IMR-90 (cell line): ENCODE measurements around the gene LIN37. TPM values are rescaled to one million over a fixed set of nuclear protein-coding genes. Genes with fewer than 3 reads are reported as not detected.
"Not testable (repeated sequence)": the region's sequence is repeated elsewhere in the genome, so short reads cannot be mapped to it uniquely, and the experiment has no call there.

ENCODE experiments used
- ATAC-seq: fragments of 200-7000 bp; cut with Tn5 transposase; 2 replicates; pipeline ENCODE4 v1.9.1; 2020; ENCODE audit warnings: low read depth, mild to moderate bottlenecking, moderate library complexity
- BruUV-seq: library from RNA; stranded (reverse); fragments of 400-500 nt; replicated peaks from 2 replicates; lab custom pipeline; 2021; lab: Mats Ljungman, UMichigan
- CTCF ChIA-PET: fragments of 300-600 bp; formaldehyde crosslinking; extraction: SDS; loops from one replicate; lab custom pipeline; 2021; ENCODE audit warnings: antibody characterized with exemption; lab: Yijun Ruan, JAX
- POLR2A ChIA-PET: fragments of 300-600 bp; sonication (Branson Sonifier 250); formaldehyde crosslinking; loops from one replicate; lab custom pipeline; 2022; ENCODE audit warnings: antibody characterized with exemption; ENCODE audit not compliant: unreplicated experiment; lab: Charles Lee
- DNase-seq: peaks from one replicate; pipeline ENCODE4 v3.0.0; 2013
- H2AFZ ChIP-seq: replicated peaks from 2 replicates; pipeline ENCODE3; 2013; ENCODE audit warnings: low read length, mild to moderate bottlenecking; ENCODE audit not compliant: poor library complexity
- H2AK5ac ChIP-seq: 2 replicates; pipeline ENCODE4 v1.6.1; 2013; ENCODE audit warnings: low read depth, low read length, inconsistent platforms
- H2AK9ac ChIP-seq: replicated peaks from 2 replicates; pipeline ENCODE3; 2013; ENCODE audit warnings: mild to moderate bottlenecking, low read depth, low read length, moderate library complexity; ENCODE audit not compliant: poor library complexity
- H2BK120ac ChIP-seq: 2 replicates; pipeline ENCODE4 v1.6.1; 2013; ENCODE audit warnings: low read depth, low read length, inconsistent platforms
- H2BK15ac ChIP-seq: 3 replicates; pipeline ENCODE4 v1.6.1; 2013; ENCODE audit warnings: low read depth, low read length, inconsistent platforms
- H2BK20ac ChIP-seq: 2 replicates; pipeline ENCODE4 v1.6.1; 2013; ENCODE audit warnings: low read depth, mild to moderate bottlenecking, inconsistent platforms, low read length, moderate library complexity
- H2BK5ac ChIP-seq: 2 replicates; pipeline ENCODE4 v1.6.1; 2013; ENCODE audit warnings: mild to moderate bottlenecking, low read depth, low read length, inconsistent platforms; ENCODE audit not compliant: poor library complexity, severe bottlenecking
- H3K14ac ChIP-seq: replicated peaks from 2 replicates; pipeline ENCODE4 v1.6.1; 2013; ENCODE audit warnings: low read depth, low read length, inconsistent platforms
- H3K18ac ChIP-seq: 2 replicates; pipeline ENCODE4 v1.6.1; 2013; ENCODE audit warnings: low read depth, low read length, control low read depth
- H3K23ac ChIP-seq: 2 replicates; pipeline ENCODE4 v1.6.1; 2013; ENCODE audit warnings: low read depth, low read length, inconsistent platforms
- H3K27ac ChIP-seq: 2 replicates; pipeline ENCODE4 v1.5.1; 2013; ENCODE audit warnings: mild to moderate bottlenecking, control low read depth, low read length; ENCODE audit not compliant: insufficient read depth
- H3K27me3 ChIP-seq: 2 replicates; pipeline ENCODE4 v1.6.1; 2013; ENCODE audit warnings: low read length; ENCODE audit not compliant: control insufficient read depth, insufficient read depth
- H3K36me3 ChIP-seq: 2 replicates; pipeline ENCODE4 v1.6.1; 2013; ENCODE audit warnings: low read length, mixed read lengths; ENCODE audit not compliant: control insufficient read depth, insufficient read depth
- H3K4ac ChIP-seq: 2 replicates; pipeline ENCODE4 v1.6.1; 2013; ENCODE audit warnings: low read depth, low read length, inconsistent platforms
- H3K4me1 ChIP-seq: 2 replicates; pipeline ENCODE4 v1.6.1; 2013; ENCODE audit warnings: low read length, mixed read lengths; ENCODE audit not compliant: control insufficient read depth, insufficient read depth
- H3K4me2 ChIP-seq: 2 replicates; pipeline ENCODE4 v1.6.1; 2013; ENCODE audit warnings: low read depth, mild to moderate bottlenecking, control low read depth, low read length, moderate library complexity
- H3K4me3 ChIP-seq: 2 replicates; pipeline ENCODE4 v1.5.1; 2013; ENCODE audit warnings: low read depth, mild to moderate bottlenecking, control low read depth, low read length, moderate library complexity; ENCODE audit not compliant: insufficient read depth
- H3K56ac ChIP-seq: 2 replicates; pipeline ENCODE4 v1.6.1; 2013; ENCODE audit warnings: low read length, inconsistent platforms; ENCODE audit not compliant: insufficient read depth; ENCODE audit errors: extremely low read depth
- H3K79me1 ChIP-seq, 2 experiments: 2 replicates each; pipeline ENCODE4 v1.6.1; 2013; ENCODE audit warnings: low read length in 2 of 2, inconsistent platforms in 1 of 2, low read depth in 1 of 2
- H3K9ac ChIP-seq: 2 replicates; pipeline ENCODE4 v1.6.1; 2013; ENCODE audit warnings: low read depth, low read length, control low read depth
- H3K9me1 ChIP-seq: 2 replicates; pipeline ENCODE4 v1.6.1; 2013; ENCODE audit warnings: low read length, inconsistent platforms; ENCODE audit not compliant: insufficient read depth
- H3K9me3 ChIP-seq: 2 replicates; pipeline ENCODE4 v1.6.1; 2013; ENCODE audit warnings: low read length; ENCODE audit not compliant: control insufficient read depth, insufficient read depth
- H4K20me1 ChIP-seq: 2 replicates; pipeline ENCODE4 v1.6.1; 2013; ENCODE audit warnings: low read length, inconsistent platforms; ENCODE audit not compliant: insufficient read depth
- H4K5ac ChIP-seq: 2 replicates; pipeline ENCODE4 v1.6.1; 2013; ENCODE audit warnings: mild to moderate bottlenecking, low read depth, low read length, control low read depth
- H4K8ac ChIP-seq, 2 experiments: 2 replicates each; pipeline ENCODE4 v1.6.1; 2013; ENCODE audit warnings: low read depth in 2 of 2, low read length in 2 of 2, control low read depth in 1 of 2, inconsistent platforms in 1 of 2
- H4K91ac ChIP-seq: 2 replicates; pipeline ENCODE4 v1.6.1; 2013; ENCODE audit warnings: low read depth, low read length, inconsistent platforms; ENCODE audit not compliant: insufficient read depth
- WGBS, 2 experiments: methylation state at CpG; one replicate each; pipeline versions ENCODE4 v1.1.5 to v1.1.7; 2013; ENCODE audit warnings: missing lambda C conversion rate in 2 of 2; ENCODE audit not compliant: insufficient read length in 1 of 2; ENCODE audit errors: extremely low coverage in 2 of 2; 5-methylcytosine and 5-hydroxymethylcytosine counted together
- dilution Hi-C: fragments of 300-500 bp; cut with HindIII; formaldehyde crosslinking; loops from one replicate; pipeline ENCODE4 v1.14.3; 2018; ENCODE audit warnings: low sequenced_read_pairs; ENCODE audit not compliant: unreplicated experiment
- in situ Hi-C: fragments of 300-500 bp; cut with MboI; formaldehyde crosslinking; loops from 3 replicates; pipeline ENCODE4 v1.14.3; 2019; ENCODE audit warnings: low sequenced_read_pairs, inconsistent platforms, mixed read lengths
- intact Hi-C: fragments of 100-400 bp; cut with micrococcal nuclease; formaldehyde crosslinking; loops from 2 replicates; pipeline ENCODE4 v1.10.0; 2022
- polyA plus RNA-seq, 3 experiments: library from polyadenylated mRNA; depleted of rRNA; stranded (reverse); fragments of >200 nt; gene quantifications; 2 replicates each; pipeline ENCODE4 v1.2.3, GENCODE V29; 2012; ENCODE audit warnings: low replicate concordance in 1 of 3
- total RNA-seq: library from RNA; depleted of rRNA; stranded (reverse); fragments of >200 nt; gene quantifications from 2 replicates; pipeline ENCODE4 v1.2.3, GENCODE V29; 2012

LIN37 gene
- total and polyA plus RNA-seq, 2 of the 4 experiments (the other 2 are of a cell fraction): 12.7 to 23.1 TPM

DNA sequence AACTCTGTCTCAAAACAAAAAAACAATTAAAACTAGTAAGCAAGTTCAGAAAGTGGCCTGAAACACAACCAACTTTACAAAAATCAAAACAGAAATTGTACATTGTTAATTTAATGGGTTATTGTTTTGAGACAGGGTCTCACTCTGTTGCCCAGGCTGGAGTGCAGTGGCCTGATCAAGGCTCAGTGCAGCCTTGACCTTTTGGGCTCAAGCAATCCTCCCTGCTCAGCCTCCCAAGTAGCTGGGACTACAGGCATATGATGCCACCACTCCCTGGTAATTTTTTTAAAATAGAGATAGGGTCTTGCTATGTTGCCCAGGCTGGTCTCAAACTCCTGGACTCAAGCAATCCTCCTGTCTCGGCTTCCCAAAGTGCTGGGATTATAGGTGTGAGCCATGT is 47.2 kb downstream of the LIN37 start:
- in situ Hi-C loops, H2BK5ac ChIP-seq, H3K9me3 ChIP-seq, dilution Hi-C loops, H2AK5ac ChIP-seq, ATAC-seq, H3K23ac ChIP-seq, BruUV-seq, H3K18ac ChIP-seq, H2BK15ac ChIP-seq, H2AFZ ChIP-seq, H3K27ac ChIP-seq, H3K4me1 ChIP-seq, H3K4me3 ChIP-seq, H4K5ac ChIP-seq, POLR2A ChIA-PET, H2BK120ac ChIP-seq, H3K14ac ChIP-seq, H3K4ac ChIP-seq, DNase-seq, H2AK9ac ChIP-seq, H2BK20ac ChIP-seq, H3K79me1 ChIP-seq, H4K20me1 ChIP-seq, H3K56ac ChIP-seq, H3K4me2 ChIP-seq, H3K9me1 ChIP-seq, H3K36me3 ChIP-seq, H4K8ac ChIP-seq, H3K9ac ChIP-seq, H4K91ac ChIP-seq, intact Hi-C loops: not testable (repeated sequence)
- CTCF ChIA-PET: interaction anchor here (1.1 kb wide), 1 partner anchor 9 kb away, joined by 3 read pairs; no protein-coding TSS in a partner anchor
- peaks cover 30% of the 10 kb centered on the region for H3K27me3 ChIP-seq
- no CpG with 5 or more reads among the region's 1 CpG for WGBS, 2 experiments
